Liver (tissue), 5 donors: Measurements from ENCODE around the gene EFR3B. TPM values are rescaled to one million over a fixed set of nuclear protein-coding genes. Genes with fewer than 3 reads are reported as not detected.

Source experiments
- polyA plus RNA-seq, 2 donors: library from polyadenylated mRNA; stranded (reverse) in 1 of 2; unstranded in 1 of 2; fragments of 200-250 nt in 1 of 2; fragments of >200 nt in 1 of 2; fragmentation: Nextera tagmentation in 1 of 2; extraction: Ambion mirVana in 1 of 2; gene quantifications; one replicate each; pipeline versions ENCODE4 v1.2.1 to v1.2.3, GENCODE V29; 2013 to 2015
- small RNA-seq: library from RNA; depleted of rRNA; stranded (forward); fragments of <200 nt; gene quantifications from one replicate; pipeline ENCODE3, GENCODE V24; 2014
- total RNA-seq, 2 donors: library from RNA; depleted of rRNA; stranded (reverse); fragments of >200 nt; gene quantifications; one replicate each; pipeline ENCODE4 v1.2.3, GENCODE V29; 2014
- donor health status: healthy.
- donor health status: healthy.
- donor health status: healthy.

EFR3B gene
- total and polyA plus RNA-seq, 4 donors, result 0.05 to 0.33 (median 0.23) TPM

Small RNA genes lying within 50 kb of the gene (small RNA-seq; reads per million reads assigned to genes)
- gene RF00019 (not detected), gene RN7SL856P (not detected)

Other genes with a start within 250 kb of the EFR3B start
- 10 to 100 TPM in 1 of 2 donors, 1 to 10 TPM in 1; 9.9 to 29.7 TPM for gene PTRHD1, start 248.7 kb upstream of the EFR3B start, total RNA-seq
- gene PTRHD1, start 248.7 kb upstream of the EFR3B start, polyA plus RNA-seq, result 10 to 100 TPM; 11.7 to 50.9 TPM
- gene CENPO, start 248.7 kb upstream of the EFR3B start, total RNA-seq, result 10 to 100 TPM in 1 of 2 donors, 1 to 10 TPM in 1; 3.3 to 17.8 TPM
- gene CENPO, start 248.7 kb upstream of the EFR3B start, polyA plus RNA-seq, result 1 to 10 TPM; 2.2 to 3.2 TPM
- gene ADCY3, start 121.8 kb upstream of the EFR3B start, total RNA-seq, result 1 to 10 TPM; 7.1 to 8.4 TPM
- 1 to 10 TPM in 1 of 2 donors, under 1 TPM in 1; 0.99 to 5.6 TPM for gene ADCY3, start 121.8 kb upstream of the EFR3B start, polyA plus RNA-seq
- gene DNAJC27, start 70.1 kb upstream of the EFR3B start, total RNA-seq, result 1 to 10 TPM; 3.6 to 5.1 TPM
- 1 to 10 TPM in 1 of 2 donors, under 1 TPM in 1; 0.95 to 2.7 TPM for gene DNAJC27, start 70.1 kb upstream of the EFR3B start, polyA plus RNA-seq
- 1 to 10 TPM in 1 of 2 donors, under 1 TPM in 1; 0.84 to 7.8 TPM for gene POMC, start 126.5 kb downstream of the EFR3B start, total RNA-seq
- 1 to 10 TPM in 1 of 2 donors, under 1 TPM in 1; 0.67 to 1.0 TPM for gene POMC, start 126.5 kb downstream of the EFR3B start, polyA plus RNA-seq